GM18867 (cell line): ENCODE measurements around the gene TECPR2.
A peak's percentile ranks its signal among the peaks of the same experiment; 100 is the strongest.
"Not testable (repeated sequence)": the region's sequence is repeated elsewhere in the genome, so short reads cannot be mapped to it uniquely, and the experiment has no call there.

Experiments
- ATAC-seq: cut with Tn5 transposase; IDR thresholded peaks from one replicate; pipeline ENCODE4 v1.9.1; 2021; ENCODE audit warnings: mild to moderate bottlenecking, moderate library complexity; ENCODE audit not compliant: unreplicated experiment

The TECPR2 gene

DNA sequence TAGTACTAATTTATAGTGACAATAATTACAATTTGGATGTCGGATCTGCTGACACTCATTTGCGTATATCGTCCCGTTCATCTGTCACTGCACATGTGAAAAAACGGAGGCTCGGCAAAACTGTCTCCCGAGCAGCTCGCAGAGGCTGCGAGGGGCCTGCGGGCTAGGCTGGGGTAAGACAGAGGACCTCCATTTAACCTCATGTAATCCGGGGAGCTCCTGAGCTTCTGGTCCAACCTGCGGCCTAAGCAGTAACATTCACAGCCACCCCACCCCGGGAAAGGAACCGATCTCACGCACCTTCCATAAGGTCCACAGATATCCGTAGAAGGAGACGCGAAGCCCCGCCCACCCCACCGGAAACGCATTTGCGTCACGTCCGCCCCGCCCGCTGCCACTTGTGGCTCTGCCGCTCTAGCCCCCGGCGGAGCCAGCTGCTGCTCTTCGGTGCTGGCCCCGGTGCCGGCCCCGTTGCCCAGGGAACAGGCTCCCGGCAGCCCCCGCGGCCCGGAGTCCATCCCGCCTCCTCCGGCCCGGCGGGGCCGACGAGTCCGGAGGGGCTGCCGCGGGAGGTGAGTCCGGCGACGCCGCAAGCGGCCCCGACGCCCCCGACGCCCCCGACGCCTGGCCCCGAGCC, at the start of gene TECPR2, which contains the start of gene CINP:
TSS of gene TECPR2 (plus strand) at position 397 of the 637 bp plus-strand sequence. CDS start 13,781 bp downstream, outside the sequence.
TSS of gene CINP (minus strand) at position 346 of the 637 bp plus-strand sequence. CDS start at position 307, 39 bp downstream.
- peak; percentile 86 for ATAC-seq

DNA sequence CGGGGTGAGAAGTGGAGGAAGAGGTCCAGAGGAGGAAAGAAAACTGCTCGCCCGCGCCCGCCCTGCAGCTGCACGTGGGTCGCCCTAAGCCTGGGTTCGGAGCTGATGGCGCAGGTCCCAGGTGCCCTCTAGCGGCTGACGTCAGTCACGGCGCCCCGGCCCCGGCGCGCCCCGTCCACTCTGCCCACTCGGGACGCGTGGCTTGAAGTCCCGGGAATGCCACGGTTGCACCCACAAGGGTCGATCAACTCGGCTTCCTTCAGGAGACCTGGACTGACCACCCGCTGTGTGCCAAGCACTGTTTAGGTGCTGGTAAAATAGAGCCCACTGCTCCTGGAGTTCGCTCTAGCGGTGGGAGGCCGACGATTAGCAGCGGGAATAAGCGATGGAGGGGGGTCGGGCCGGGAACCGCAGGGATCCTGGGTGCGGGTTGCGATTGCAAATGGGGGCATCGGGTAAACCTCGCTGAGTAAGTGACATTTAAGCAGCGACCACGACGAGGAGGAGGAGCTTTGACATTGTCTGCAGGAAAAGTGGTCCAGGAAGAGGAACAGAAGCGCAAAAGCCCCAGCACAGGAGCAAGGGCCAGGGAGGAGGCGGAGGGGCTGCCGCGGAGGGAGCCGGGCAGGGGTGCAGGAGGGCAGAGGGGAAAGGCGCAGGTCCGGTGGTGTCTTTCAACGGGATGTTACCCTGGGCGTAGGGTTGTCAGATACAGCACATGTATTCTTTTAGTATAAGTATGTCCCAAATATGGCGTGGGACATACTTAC, 48.3 kb upstream of the TECPR2 start:
- ATAC-seq: peak; percentile 62

GRCh38 chr14:102315121-102315520, 47.6 kb upstream of the TECPR2 start:
- no peak for ATAC-seq

- ATAC-seq: no peak
These were observed 46.4 kb upstream of the TECPR2 start for GRCh38 chr14:102316338-102316742.

DNA sequence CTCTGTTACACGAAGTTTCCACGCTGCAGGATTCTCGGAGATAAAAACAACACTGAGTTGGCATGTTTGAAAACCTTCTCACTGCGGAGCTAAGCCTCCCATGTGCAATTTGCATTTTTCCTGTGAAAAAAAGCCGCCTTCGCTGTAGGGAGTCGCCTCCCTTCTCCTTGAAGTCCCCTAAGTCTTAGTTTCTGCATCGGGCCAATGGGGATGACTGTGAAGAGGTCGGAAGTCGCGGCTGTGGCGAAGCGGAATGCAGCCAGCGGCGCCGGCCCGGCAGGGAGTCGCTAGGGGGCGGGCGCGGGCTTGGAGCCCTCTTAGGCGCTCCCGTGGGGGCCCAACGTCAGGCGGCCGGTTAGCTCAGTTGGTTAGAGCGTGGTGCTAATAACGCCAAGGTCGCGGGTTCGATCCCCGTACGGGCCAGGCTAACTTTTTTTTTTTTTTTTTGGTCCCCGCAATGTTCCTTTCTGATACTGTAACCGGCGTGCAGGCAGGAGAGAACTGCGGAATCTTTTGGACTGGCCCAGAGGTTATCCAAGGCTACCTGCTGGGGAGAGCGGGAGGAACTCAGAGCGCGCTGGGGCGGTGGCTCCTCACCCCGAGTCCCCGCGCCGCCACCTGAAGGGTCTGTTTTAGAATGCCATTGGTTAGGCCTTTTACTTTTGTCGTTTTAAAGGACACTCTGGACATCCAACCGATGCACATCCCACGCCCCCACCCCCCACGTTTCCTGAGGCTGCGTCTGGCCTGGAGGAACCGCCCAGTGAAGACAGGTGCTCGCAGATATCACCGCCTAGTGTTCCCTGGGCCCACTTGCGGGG, 45.8 kb upstream of the TECPR2 start:
- ATAC-seq: peak; percentile 59

- ATAC-seq: no peak
These were observed 45.0 kb upstream of the TECPR2 start for GRCh38 chr14:102317564-102318248.

DNA sequence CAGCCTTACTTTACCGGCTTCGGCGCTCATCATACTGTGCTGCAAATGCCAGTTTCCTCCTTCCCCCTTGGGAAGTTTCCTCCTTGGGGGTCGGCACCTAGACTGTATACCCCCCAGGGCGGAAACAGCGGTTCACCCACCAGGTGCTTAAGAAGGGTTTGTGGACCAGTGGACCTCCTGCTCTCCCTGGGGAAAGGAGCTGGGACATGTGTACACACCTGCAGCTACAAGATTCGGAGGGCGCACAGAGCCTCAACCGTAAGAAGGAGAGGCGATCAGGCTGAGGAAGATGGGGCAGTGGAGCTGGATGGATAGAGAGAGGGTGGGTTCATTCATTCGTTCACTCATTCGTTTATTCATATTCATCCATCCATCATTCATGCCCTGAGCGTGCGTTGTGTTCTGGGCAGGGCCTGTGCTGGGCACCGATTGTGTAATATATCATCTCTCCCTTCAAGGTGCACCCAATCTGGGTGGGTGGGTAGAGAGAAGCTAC, 43.9 kb upstream of the TECPR2 start:
- no peak for ATAC-seq

DNA sequence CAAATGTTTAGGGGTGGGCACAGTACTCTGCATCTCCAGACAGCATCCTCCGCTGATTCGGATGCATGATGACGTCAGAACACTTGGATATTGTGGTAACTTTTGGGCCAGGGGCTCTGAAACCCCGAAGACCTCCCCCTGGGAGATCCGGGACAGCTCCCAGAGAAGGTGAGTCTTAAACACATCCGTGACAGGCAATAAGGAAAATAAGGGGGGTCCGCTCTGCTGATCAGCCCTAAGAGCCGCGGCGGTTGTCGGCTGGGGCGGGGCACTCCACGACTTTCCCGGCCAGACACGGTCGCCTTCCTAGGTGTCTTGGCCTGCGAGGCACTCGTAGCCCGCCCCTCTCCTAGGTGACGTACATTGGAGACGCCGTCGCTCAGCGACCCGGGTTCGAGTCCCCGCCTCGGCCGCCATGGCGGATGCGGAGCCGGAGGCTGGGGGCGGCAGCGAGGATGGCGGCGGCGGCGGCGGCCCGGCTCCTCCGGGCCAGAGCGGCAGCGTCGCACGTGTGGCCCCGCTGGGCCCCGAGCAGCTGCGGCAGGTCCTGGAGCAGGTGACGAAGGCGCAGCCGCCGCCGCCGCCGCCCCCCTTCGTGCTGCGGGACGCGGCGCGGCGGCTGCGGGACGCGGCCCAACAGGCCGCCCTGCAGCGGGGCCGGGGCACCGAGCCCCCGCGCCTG, 43.2 kb upstream of the TECPR2 start, which contains the start of gene ZNF839:
TSS of gene ZNF839 (plus strand) at position 396 of the 682 bp plus-strand sequence. CDS start at position 416, 20 bp downstream.
- ATAC-seq: peak; percentile 58

DNA sequence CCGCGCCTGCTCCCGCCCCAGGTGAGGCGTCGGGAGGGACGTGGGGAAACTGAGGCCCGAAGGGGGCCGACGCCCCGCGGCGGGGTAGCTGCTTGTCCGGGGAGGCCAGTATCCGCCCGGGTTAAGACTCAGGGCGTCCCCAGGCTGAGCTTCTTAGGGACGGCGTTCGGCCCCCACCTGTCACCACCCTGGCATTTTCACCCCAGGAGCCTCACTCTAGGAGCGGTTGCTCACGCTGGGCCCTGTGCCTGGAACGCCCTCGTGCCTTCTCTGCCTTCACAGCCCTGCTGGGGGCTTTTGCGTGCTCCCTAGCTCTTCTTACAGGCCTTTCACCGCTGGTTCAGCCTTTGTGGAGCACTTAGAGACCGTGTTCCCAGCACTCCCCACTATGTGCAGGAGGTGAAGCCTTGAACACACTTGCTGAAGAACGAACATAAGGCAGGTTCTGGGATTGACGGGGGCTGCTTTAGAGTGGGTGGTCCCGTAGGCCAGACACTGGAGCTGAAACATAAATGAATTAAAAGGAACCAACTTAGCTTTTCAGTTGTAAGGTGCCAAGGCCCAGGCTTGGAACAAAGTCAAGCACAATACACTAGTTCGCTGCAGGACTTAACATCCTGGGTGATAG, 42.6 kb upstream of the TECPR2 start:
- peak; percentile 18 for ATAC-seq

DNA sequence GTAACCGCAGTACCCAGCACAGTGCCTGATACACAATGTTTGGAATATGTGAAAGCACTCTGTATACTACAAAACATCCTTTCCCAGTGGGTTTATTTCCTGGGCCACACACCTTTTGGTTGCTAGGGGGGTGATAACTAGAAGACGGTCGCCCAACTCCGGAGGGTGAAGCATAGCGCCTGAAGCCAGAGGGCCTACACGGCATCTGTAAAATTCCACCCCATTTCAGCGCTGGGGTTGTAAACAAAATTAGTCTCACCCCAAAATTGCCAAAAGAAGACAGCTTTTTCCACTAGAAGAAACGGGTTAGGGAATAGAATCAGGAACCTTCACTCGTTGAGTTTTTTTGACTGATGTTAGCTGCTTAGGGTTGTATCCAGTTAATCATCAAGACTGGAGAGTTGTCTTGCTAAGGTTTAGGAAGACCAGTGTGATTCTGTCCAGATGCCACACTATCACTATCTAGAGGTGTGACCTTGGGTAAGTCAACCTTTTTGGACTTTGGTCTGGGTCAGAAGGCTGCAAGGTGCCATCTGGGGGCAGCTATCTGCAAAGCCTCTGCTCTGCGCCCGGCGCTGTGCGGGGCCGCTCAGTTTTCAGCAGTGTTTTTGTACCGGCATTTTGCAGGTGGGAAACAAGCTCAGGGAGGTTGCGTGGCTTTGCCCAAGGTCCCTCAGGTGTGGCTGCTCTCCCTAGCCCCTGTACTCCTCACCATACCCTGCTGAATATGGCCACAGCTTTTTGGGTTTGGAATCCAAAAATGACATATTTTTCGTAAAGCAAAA, 41.9 kb upstream of the TECPR2 start:
- ATAC-seq: no peak

DNA sequence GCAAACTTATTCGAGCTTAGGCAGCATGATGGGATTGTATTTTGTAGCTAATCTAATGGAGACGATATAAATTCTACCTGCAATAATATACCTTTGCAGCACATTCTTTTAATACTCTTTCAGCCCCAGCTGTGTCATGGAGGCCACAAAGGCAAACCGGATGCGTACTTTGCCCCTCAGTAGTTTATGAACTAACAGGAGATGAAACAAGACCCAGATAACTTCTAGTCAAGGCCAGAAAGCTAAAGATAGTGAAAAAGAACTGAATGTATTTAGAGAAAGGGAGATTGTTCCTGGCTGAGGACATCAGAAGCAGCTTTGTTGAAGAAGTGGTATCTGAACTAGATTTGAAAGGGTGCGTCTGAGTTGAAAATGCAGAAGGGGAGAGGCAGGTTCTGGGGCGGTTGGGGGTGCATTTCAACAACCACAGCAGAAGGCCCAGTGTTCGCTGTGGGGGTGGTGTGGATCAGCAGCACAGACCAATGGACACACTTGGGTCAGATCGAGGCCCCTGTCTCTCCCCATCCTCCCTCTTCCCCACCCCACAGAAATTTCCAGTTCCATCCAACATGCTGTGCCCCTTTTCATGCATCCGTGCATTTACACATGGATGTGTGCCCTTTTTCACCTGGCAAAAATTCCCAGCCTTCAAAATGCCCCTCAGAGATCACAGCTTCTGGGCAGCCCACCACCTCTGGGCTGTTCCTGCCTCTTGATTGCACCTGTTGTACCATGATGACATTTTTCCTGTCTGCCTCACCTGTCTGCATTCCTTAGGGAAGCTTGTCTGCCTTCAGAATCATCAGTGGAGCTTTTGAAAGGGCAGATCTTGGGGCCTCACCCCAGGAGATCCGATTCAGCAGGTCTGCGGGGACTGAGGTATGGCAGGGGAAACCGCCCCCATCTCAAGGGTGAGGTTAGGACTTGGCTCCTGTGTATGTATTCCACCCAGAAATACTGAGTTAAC, 41.0 kb upstream of the TECPR2 start:
- ATAC-seq: no peak

DNA sequence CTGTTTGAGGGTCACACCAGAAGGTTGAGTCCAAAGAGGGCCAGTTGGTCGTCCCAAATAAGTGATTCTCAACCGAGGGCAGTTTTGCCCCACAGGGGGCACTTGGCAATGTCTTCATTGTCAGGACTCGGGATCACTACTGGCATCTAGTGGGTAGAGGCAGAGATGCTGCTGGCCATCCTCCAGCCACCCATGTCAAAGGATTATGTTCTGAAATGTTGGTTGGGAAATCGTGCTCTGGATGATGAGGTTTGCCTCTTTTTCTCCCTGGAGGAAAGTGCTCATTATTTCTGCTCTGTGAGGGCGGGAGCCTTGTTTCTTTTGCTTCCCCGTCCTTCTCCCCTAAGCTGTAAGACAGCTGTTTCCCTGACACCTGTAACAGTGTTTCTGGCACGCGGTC, 39.6 kb upstream of the TECPR2 start:
- no peak for ATAC-seq

GRCh38 chr14:102325791-102326345, 36.9 kb upstream of the TECPR2 start:
- no peak for ATAC-seq

GRCh38 chr14:102326583-102326982, 36.2 kb upstream of the TECPR2 start:
- no peak for ATAC-seq

- ATAC-seq: not testable (repeated sequence)
These were observed 33.4 kb upstream of the TECPR2 start for GRCh38 chr14:102329381-102329780.

- no peak for ATAC-seq
These were observed 31.9 kb upstream of the TECPR2 start for GRCh38 chr14:102330806-102331205.

- ATAC-seq: no peak
These were observed 29.4 kb upstream of the TECPR2 start for GRCh38 chr14:102333390-102333789.
